22Rv1 (cell line): ENCODE measurements around the gene CCL13.

Experiments
- H3K27ac ChIP-seq: fragments of 450-650 bp; 2 replicates; pipeline ENCODE4 v1.5.1; 2017
- CTCF ChIP-seq: fragments of 450-650 bp; IDR thresholded peaks from 2 replicates; pipeline ENCODE4 v1.5.1; 2017; ENCODE audit warnings: mild to moderate bottlenecking
- ZFX ChIP-seq: fragments of 450-650 bp; IDR thresholded peaks from 2 replicates; pipeline ENCODE4 v1.6.1; 2017; ENCODE audit warnings: antibody characterized with exemption, borderline replicate concordance

Gene CCL13

GRCh38 chr17:34371405-34372100, 15.3 kb downstream of the CCL13 start:
- TF ChIP-seq ZFX (no peak), CTCF (no peak)
- H3K27ac ChIP-seq: no peak overlapping the region

GRCh38 chr17:34374457-34374856, 18.2 kb downstream of the CCL13 start:
- TF ChIP-seq CTCF (no peak), ZFX (no peak)

GRCh38 chr17:34375426-34375997, 19.2 kb downstream of the CCL13 start:
- H3K27ac ChIP-seq: no peak overlapping the region
- no peak for TF ChIP-seq ZFX
- no peak for TF ChIP-seq CTCF

More at GRCh38 chr17:34374457-34374856, 18.2 kb downstream of the CCL13 start:
- H3K27ac ChIP-seq: no peak overlapping the region

- no peak overlapping the region for H3K27ac ChIP-seq
- TF ChIP-seq ZFX (no peak), CTCF (no peak)
Observed at GRCh38 chr17:34377078-34377823, 21.0 kb downstream of the CCL13 start.

- TF ChIP-seq ZFX (no peak), CTCF (no peak)
- H3K27ac ChIP-seq: no peak overlapping the region
Observed at GRCh38 chr17:34378664-34379101, 22.4 kb downstream of the CCL13 start.

GRCh38 chr17:34379868-34380267, 23.6 kb downstream of the CCL13 start:
- no peak for TF ChIP-seq CTCF
- TF ChIP-seq ZFX: no peak
- no peak overlapping the region for H3K27ac ChIP-seq

GRCh38 chr17:34382621-34383124, 26.4 kb downstream of the CCL13 start:
- no peak for TF ChIP-seq CTCF
- TF ChIP-seq ZFX: no peak
- no peak overlapping the region for H3K27ac ChIP-seq
